Eye (tissue), 1 donor: ENCODE data around the gene ACTG2.
A peak's percentile ranks its signal among the peaks of the same experiment; 100 is the strongest.
"Not testable (repeated sequence)": the region's sequence is repeated elsewhere in the genome, so short reads cannot be mapped to it uniquely, and the experiment has no call there.

Source experiments
- DNase-seq: peaks from one replicate; pipeline ENCODE4 v3.0.0-alpha.2; 2015

The ACTG2 gene

GRCh38 chr2:73893764-73894474 is 1.1 kb downstream of the ACTG2 start:
- no peak for DNase-seq

GRCh38 chr2:73894475-73894850 is 1.7 kb downstream of the ACTG2 start:
- no peak for DNase-seq

- DNase-seq = no peak
Observed at GRCh38 chr2:73894877-73895276, 2.1 kb downstream of the ACTG2 start.

GRCh38 chr2:73895473-73895872 is 2.7 kb downstream of the ACTG2 start:
- DNase-seq = no peak

GRCh38 chr2:73896362-73897239 is 3.8 kb downstream of the ACTG2 start:
- peak; percentile 43 for DNase-seq

- DNase-seq = no peak
Observed at GRCh38 chr2:73897240-73897583, 4.4 kb downstream of the ACTG2 start.

GRCh38 chr2:73897934-73898333 is 5.1 kb downstream of the ACTG2 start:
- DNase-seq = no peak

- DNase-seq = no peak
Observed at GRCh38 chr2:73899801-73900336, 7.1 kb downstream of the ACTG2 start.

GRCh38 chr2:73901143-73901542 is 8.3 kb downstream of the ACTG2 start:
- no peak for DNase-seq

GRCh38 chr2:73902284-73902683 is 9.5 kb downstream of the ACTG2 start:
- DNase-seq = no peak

- DNase-seq = no peak
Observed at GRCh38 chr2:73903313-73903712, 10.5 kb downstream of the ACTG2 start.

GRCh38 chr2:73903949-73904613 is 11.3 kb downstream of the ACTG2 start:
- DNase-seq = not testable (repeated sequence)

- DNase-seq = no peak
Observed at GRCh38 chr2:73904952-73905351, 12.1 kb downstream of the ACTG2 start.

GRCh38 chr2:73906847-73907505 is 14.2 kb downstream of the ACTG2 start:
- DNase-seq = no peak

- no peak for DNase-seq
Observed at GRCh38 chr2:73907840-73908452, 15.1 kb downstream of the ACTG2 start.

- DNase-seq = peak; percentile 22
Observed at GRCh38 chr2:73908689-73909652, 16.2 kb downstream of the ACTG2 start.

GRCh38 chr2:73910873-73911547 is 18.2 kb downstream of the ACTG2 start:
- no peak for DNase-seq

- DNase-seq = no peak
Observed at GRCh38 chr2:73911548-73912208, 18.9 kb downstream of the ACTG2 start.

- DNase-seq = no peak
Observed at GRCh38 chr2:73913414-73914054, 20.7 kb downstream of the ACTG2 start.

- DNase-seq = no peak
Observed at GRCh38 chr2:73914667-73915066, 21.9 kb downstream of the ACTG2 start.
